ENCODE measurements around the gene MYO16.

The MYO16 gene

GRCh38 chr13:109114991-109115390, 485.6 kb downstream of the MYO16 start:
- no peak for DNase-seq (ENCODE audit: low read depth in 4 of 4, low spot score in 1 of 4)

GRCh38 chr13:109118521-109118920, 489.1 kb downstream of the MYO16 start:
- DNase-seq (ENCODE audit: low read depth in 4 of 4, low spot score in 1 of 4), result no peak

- DNase-seq (ENCODE audit: low read depth in 4 of 4, low spot score in 1 of 4), result no peak
Observed at GRCh38 chr13:109119896-109120295, 490.5 kb downstream of the MYO16 start.

- no peak for DNase-seq (ENCODE audit: low read depth in 4 of 4, low spot score in 1 of 4)
Observed at GRCh38 chr13:109121826-109122225, 492.4 kb downstream of the MYO16 start.

- DNase-seq (ENCODE audit: low read depth in 4 of 4, low spot score in 1 of 4), result no peak
Observed at GRCh38 chr13:109123971-109124370, 494.6 kb downstream of the MYO16 start.

- no peak for DNase-seq (ENCODE audit: low read depth in 4 of 4, low spot score in 1 of 4)
Observed at GRCh38 chr13:109126178-109126577, 496.8 kb downstream of the MYO16 start.

- DNase-seq (ENCODE audit: low read depth in 4 of 4, low spot score in 1 of 4), result no peak
Observed at GRCh38 chr13:109126891-109127641, 497.7 kb downstream of the MYO16 start.

GRCh38 chr13:109128121-109128520, 498.7 kb downstream of the MYO16 start:
- DNase-seq (ENCODE audit: low read depth in 4 of 4, low spot score in 1 of 4), result no peak

GRCh38 chr13:109130093-109130835, 500.9 kb downstream of the MYO16 start:
- DNase-seq (ENCODE audit: low read depth in 4 of 4, low spot score in 1 of 4), result no peak

- DNase-seq (ENCODE audit: low read depth in 4 of 4, low spot score in 1 of 4), result no peak
Observed at GRCh38 chr13:109131698-109132257, 502.4 kb downstream of the MYO16 start.

GRCh38 chr13:109135018-109135417, 505.6 kb downstream of the MYO16 start:
- DNase-seq (ENCODE audit: low read depth in 4 of 4, low spot score in 1 of 4), result no peak

GRCh38 chr13:109136873-109137272, 507.5 kb downstream of the MYO16 start:
- DNase-seq (ENCODE audit: low read depth in 4 of 4, low spot score in 1 of 4), result no peak

GRCh38 chr13:109139346-109139745, 509.9 kb downstream of the MYO16 start:
- no peak for DNase-seq (ENCODE audit: low read depth in 4 of 4, low spot score in 1 of 4)

GRCh38 chr13:109140054-109140453, 510.6 kb downstream of the MYO16 start:
- DNase-seq (ENCODE audit: low read depth in 4 of 4, low spot score in 1 of 4), result no peak

- DNase-seq (ENCODE audit: low read depth in 4 of 4, low spot score in 1 of 4), result no peak
Observed at GRCh38 chr13:109140479-109141349, 511.3 kb downstream of the MYO16 start.

GRCh38 chr13:109141706-109142105, 512.3 kb downstream of the MYO16 start:
- DNase-seq (ENCODE audit: low read depth in 4 of 4, low spot score in 1 of 4), result no peak

- no peak for DNase-seq (ENCODE audit: low read depth in 4 of 4, low spot score in 1 of 4)
Observed at GRCh38 chr13:109144693-109145437, 515.5 kb downstream of the MYO16 start.

- DNase-seq (ENCODE audit: low read depth in 4 of 4, low spot score in 1 of 4), result no peak
Observed at GRCh38 chr13:109145631-109146030, 516.2 kb downstream of the MYO16 start.

- DNase-seq (ENCODE audit: low read depth in 4 of 4, low spot score in 1 of 4), result no peak
Observed at GRCh38 chr13:109146393-109146792, 517.0 kb downstream of the MYO16 start.

- DNase-seq (ENCODE audit: low read depth in 4 of 4, low spot score in 1 of 4), result no peak
Observed at GRCh38 chr13:109146912-109147647, 517.7 kb downstream of the MYO16 start.
